Ovary (tissue), 3 donors: Measurements from ENCODE around the gene NID1.

Experiments
- EP300 ChIP-seq: sonication (generic); formaldehyde crosslinking; IDR thresholded peaks from one replicate; pipeline ENCODE4 v1.6.1; 2017; ENCODE audit warnings: antibody characterized with exemption
- TF ChIP-seq, protein P1 (sequence below), 3 donors: fragments of 450-650 bp in 2 of 3; fragments of 200-600 bp in 1 of 3; IDR thresholded peaks; one replicate each; pipeline versions ENCODE4 v1.5.1 to v1.8.0; 2016 to 2022; ENCODE audit warnings: antibody characterized with exemption in 3 of 3, mild to moderate bottlenecking in 1 of 3
- donor health status: DM: no; HTN: no; CAD: no.

DNA sequence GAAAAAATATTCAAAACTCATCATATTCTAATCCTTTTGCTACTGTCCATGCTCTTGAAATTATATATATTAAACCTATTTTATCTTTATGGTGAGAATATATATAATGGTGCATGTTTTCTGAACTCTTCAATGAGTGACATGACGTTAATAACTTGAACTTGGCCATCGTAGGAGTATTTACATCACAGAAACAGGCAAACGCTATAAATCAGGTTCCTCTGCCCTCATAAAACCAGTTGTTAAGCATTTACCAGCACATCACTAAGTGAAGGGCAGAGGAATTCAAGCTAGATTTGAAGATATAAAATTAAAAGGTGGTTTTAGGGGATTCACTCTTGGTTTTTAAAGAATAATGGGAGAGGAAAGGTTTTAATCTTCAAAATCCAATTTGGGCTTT is 20.5 kb downstream of the NID1 start:
- TF ChIP-seq, protein P1, sequence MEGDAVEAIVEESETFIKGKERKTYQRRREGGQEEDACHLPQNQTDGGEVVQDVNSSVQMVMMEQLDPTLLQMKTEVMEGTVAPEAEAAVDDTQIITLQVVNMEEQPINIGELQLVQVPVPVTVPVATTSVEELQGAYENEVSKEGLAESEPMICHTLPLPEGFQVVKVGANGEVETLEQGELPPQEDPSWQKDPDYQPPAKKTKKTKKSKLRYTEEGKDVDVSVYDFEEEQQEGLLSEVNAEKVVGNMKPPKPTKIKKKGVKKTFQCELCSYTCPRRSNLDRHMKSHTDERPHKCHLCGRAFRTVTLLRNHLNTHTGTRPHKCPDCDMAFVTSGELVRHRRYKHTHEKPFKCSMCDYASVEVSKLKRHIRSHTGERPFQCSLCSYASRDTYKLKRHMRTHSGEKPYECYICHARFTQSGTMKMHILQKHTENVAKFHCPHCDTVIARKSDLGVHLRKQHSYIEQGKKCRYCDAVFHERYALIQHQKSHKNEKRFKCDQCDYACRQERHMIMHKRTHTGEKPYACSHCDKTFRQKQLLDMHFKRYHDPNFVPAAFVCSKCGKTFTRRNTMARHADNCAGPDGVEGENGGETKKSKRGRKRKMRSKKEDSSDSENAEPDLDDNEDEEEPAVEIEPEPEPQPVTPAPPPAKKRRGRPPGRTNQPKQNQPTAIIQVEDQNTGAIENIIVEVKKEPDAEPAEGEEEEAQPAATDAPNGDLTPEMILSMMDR (IDR thresholded peaks at IDR 0.05) = no peak
- no peak for TF ChIP-seq EP300
